Cardiac fibroblast (primary cell): ENCODE results near the gene PRRG3.

ENCODE experiments used
- DNase-seq, 2 donors: peaks; one replicate each; pipeline versions ENCODE4 v3.0.0 to v3.0.0-alpha.2; 2010; ENCODE audit warnings: low read depth in 2 of 2
- H3K4me3 ChIP-seq, 2 donors: replicated peaks in 1 of 2; 1 replicate in 1 of 2; 2 replicates in 1 of 2; pipeline ENCODE4 v1.5.1; 2011; ENCODE audit warnings: low read depth in 2 of 2, low read length in 2 of 2, mild to moderate bottlenecking in 2 of 2, moderate library complexity in 1 of 2
- CTCF ChIP-seq: IDR thresholded peaks from one replicate; pipeline ENCODE4 v1.5.1; 2011; ENCODE audit warnings: low read depth, mild to moderate bottlenecking, low read length, inconsistent platforms

PRRG3 gene

GRCh38 chrX:151726751-151727150, 31.5 kb downstream of the PRRG3 start:
- DNase-seq: no peak
- TF ChIP-seq CTCF: no peak
- H3K4me3 ChIP-seq: no peak overlapping the region

GRCh38 chrX:151727346-151727745, 32.1 kb downstream of the PRRG3 start:
- no peak overlapping the region for H3K4me3 ChIP-seq
- no peak for DNase-seq
- no peak for TF ChIP-seq CTCF

GRCh38 chrX:151729056-151729725, 33.9 kb downstream of the PRRG3 start:
- no peak for TF ChIP-seq CTCF
- no peak for DNase-seq
- H3K4me3 ChIP-seq: no peak overlapping the region

- no peak for TF ChIP-seq CTCF
- H3K4me3 ChIP-seq: no peak within 1 kb of the TSS
- DNase-seq: no peak
Measured at GRCh38 chrX:151734446-151734845, 39.2 kb downstream of the PRRG3 start, which contains the start of gene CNGA2. Gene CNGA2, plus strand, starts transcription at chrX:151734746. Its CDS starts 3,738 bp downstream, at chrX:151738484.

- no peak for TF ChIP-seq CTCF
- no peak overlapping the region for H3K4me3 ChIP-seq
- DNase-seq: no peak
Measured at GRCh38 chrX:151735219-151735618, 40.0 kb downstream of the PRRG3 start.

- no peak overlapping the region for H3K4me3 ChIP-seq
- DNase-seq: no peak
- TF ChIP-seq CTCF: no peak
Measured at GRCh38 chrX:151736685-151737084, 41.4 kb downstream of the PRRG3 start.

GRCh38 chrX:151737494-151737893, 42.2 kb downstream of the PRRG3 start:
- TF ChIP-seq CTCF: no peak
- no peak for DNase-seq
- H3K4me3 ChIP-seq: no peak overlapping the region
